ENCODE measurements around the gene NSD2.

Gene NSD2

DNA sequence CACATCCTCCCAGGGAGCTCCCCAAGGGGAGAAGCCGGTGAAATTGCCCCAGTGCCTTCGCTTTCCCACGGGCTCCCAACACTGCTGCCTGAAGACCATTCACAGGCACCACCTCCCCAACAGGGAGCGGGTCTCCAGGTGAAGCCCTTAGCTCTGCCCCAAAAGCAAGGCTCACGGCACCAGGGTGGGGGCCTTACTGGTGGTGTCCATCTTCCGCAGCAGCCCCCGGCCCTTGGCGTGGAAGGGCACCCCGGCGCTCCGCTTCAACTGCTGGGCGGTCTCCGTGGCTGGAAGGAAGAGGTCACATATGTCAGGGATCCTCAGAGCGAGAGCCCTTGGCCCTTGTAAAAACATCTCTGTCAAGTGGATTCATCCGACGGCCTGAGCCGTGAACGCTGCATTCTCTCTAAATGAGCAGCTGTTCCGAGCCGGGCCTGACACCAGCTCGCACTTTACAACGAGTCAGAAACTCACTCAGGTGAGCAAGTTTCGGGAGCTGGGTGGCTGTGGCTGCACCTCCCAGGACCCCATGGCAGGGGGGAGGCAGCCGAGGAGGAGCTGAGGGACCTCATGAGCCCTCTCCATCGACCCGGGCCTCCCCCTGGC is 116.6 kb downstream of the NSD2 start:
- TF ChIP-seq MYC (IDR thresholded peaks at IDR 0.05; ENCODE audit: low read depth, low read length) (no peak), POLR2A (IDR thresholded peaks at IDR 0.05; ENCODE audit: extremely low read depth, insufficient read length) (no peak)
- TF ChIP-seq, protein P1, sequence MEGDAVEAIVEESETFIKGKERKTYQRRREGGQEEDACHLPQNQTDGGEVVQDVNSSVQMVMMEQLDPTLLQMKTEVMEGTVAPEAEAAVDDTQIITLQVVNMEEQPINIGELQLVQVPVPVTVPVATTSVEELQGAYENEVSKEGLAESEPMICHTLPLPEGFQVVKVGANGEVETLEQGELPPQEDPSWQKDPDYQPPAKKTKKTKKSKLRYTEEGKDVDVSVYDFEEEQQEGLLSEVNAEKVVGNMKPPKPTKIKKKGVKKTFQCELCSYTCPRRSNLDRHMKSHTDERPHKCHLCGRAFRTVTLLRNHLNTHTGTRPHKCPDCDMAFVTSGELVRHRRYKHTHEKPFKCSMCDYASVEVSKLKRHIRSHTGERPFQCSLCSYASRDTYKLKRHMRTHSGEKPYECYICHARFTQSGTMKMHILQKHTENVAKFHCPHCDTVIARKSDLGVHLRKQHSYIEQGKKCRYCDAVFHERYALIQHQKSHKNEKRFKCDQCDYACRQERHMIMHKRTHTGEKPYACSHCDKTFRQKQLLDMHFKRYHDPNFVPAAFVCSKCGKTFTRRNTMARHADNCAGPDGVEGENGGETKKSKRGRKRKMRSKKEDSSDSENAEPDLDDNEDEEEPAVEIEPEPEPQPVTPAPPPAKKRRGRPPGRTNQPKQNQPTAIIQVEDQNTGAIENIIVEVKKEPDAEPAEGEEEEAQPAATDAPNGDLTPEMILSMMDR (IDR thresholded peaks at IDR 0.05; ENCODE audit: low read depth, low read length) = no peak
- TF ChIP-seq, protein P2, sequence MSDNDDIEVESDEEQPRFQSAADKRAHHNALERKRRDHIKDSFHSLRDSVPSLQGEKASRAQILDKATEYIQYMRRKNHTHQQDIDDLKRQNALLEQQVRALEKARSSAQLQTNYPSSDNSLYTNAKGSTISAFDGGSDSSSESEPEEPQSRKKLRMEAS (IDR thresholded peaks at IDR 0.05; ENCODE audit: low read depth, low read length) = no peak
- DNase-seq (ENCODE audit: low read depth) = no peak
- no peak overlapping the region for H3K4me3 ChIP-seq (ENCODE audit: low read depth, low read length)

DNA sequence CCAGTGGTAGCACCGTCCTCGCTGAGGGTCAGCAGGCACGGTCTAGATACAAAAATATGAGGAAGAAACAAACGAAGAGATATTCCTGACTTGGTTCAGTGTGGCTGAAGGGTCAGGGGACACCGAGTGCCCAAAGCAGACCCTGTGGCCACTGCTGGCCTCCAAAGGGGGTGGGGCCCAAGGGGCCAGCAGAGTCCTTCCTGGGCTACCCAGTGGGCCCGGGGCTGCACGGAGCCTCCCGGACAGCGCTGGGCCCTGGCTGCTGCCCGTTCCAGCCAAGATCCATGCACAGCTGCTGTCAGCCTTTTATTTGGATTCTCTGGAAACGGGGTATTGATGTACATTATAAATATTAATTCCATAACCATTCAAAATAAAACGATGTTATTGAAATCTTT is 117.1 kb downstream of the NSD2 start:
- no peak overlapping the region for H3K4me3 ChIP-seq (ENCODE audit: low read depth, low read length)

DNA sequence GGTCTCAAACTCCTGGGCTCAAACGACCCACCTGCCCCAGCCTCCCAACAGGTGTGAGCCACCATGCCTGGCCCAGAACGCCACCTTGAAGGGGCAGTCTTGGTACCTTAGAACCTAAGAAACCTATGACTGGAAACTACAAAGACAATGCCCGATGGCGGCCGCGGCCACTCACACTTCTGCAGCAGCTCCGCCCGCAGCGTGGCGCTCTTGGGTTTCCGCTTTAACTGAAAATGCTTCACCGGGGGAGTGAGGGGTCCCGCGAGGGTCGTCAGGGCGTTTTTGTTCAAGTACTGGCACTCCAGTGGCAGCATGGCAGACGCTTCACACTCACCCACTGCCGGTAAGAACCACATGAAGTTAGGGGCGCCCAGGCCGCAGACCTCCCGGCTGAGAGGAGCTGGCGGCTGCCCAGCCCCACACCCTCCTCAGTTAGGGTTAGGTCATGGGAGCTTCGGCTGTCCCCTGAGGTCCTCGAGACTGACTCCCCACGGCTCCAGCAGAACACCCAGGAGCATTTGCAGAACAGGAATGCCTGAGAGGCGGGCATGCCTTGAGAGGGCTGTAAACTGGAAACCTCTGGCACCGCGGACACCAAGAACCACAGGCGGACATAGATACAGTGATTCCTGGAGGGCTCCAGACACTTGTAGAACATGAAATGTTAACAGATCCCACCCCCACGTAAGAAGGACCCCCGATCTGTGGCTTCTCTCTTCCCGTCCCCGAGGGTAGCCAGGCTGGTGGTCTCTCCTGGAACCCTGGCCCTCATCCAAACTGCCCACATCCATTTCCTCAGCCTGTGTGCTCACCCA is 118.5 kb downstream of the NSD2 start:
- no peak for DNase-seq (ENCODE audit: low read depth)
- H3K4me3 ChIP-seq (ENCODE audit: low read depth, low read length) = no peak overlapping the region
- TF ChIP-seq, protein P1 (IDR thresholded peaks at IDR 0.05; ENCODE audit: low read depth, low read length) = no peak
- no peak for TF ChIP-seq MYC (IDR thresholded peaks at IDR 0.05; ENCODE audit: low read depth, low read length)
- TF ChIP-seq, protein P2 (IDR thresholded peaks at IDR 0.05; ENCODE audit: low read depth, low read length) = no peak

More for the DNA sequence above, 117.1 kb downstream of the NSD2 start:
- no peak for DNase-seq (ENCODE audit: low read depth)
- TF ChIP-seq POLR2A (IDR thresholded peaks at IDR 0.05; ENCODE audit: extremely low read depth, insufficient read length) (no peak), MYC (IDR thresholded peaks at IDR 0.05; ENCODE audit: low read depth, low read length) (no peak)
- TF ChIP-seq, protein P2 (IDR thresholded peaks at IDR 0.05; ENCODE audit: low read depth, low read length) = no peak
- TF ChIP-seq, protein P1 (IDR thresholded peaks at IDR 0.05; ENCODE audit: low read depth, low read length) = no peak

DNA sequence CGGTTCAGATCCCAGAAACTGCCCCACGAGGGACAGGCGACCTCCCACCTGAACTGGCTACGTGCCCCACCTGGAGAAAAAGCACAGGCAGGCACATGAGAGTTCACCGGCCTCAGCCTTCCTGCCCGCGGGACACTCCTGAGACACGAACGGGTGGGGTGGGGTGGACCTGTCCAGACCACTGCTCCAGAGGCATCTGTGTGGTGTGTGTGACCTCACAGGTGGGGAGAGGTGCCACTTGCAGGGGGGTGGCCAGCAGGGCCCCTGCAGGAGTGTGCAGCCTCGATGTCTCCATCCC is 119.1 kb downstream of the NSD2 start:
- DNase-seq (ENCODE audit: low read depth) = no peak
- H3K4me3 ChIP-seq (ENCODE audit: low read depth, low read length) = no peak overlapping the region
- TF ChIP-seq, protein P2 (IDR thresholded peaks at IDR 0.05; ENCODE audit: low read depth, low read length) = no peak
- no peak for TF ChIP-seq POLR2A (IDR thresholded peaks at IDR 0.05; ENCODE audit: extremely low read depth, insufficient read length)
- no peak for TF ChIP-seq MYC (IDR thresholded peaks at IDR 0.05; ENCODE audit: low read depth, low read length)
- TF ChIP-seq, protein P1 (IDR thresholded peaks at IDR 0.05; ENCODE audit: low read depth, low read length) = no peak

DNA sequence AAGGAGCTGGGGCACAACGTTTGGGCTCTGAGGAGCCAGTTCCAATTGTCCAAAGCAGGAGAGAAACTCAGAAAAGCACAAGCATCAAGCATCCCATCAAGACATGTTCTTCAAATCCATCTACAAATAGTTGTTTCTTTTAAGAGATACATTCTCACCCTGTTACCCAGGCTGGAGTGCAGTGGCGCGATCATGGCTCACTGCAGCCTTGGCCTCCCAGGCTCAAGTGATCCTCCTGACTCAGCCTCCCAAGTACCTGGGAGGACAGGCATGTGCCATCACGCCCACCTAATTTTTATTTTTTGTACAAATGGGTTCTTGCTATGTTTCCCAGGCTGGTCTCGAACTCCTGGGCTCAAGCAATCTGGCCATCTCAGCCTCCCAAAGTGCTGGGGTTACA is 119.5 kb downstream of the NSD2 start:
- TF ChIP-seq, protein P2 (IDR thresholded peaks at IDR 0.05; ENCODE audit: low read depth, low read length) = no peak
- TF ChIP-seq MYC (IDR thresholded peaks at IDR 0.05; ENCODE audit: low read depth, low read length) (no peak), POLR2A (IDR thresholded peaks at IDR 0.05; ENCODE audit: extremely low read depth, insufficient read length) (no peak)
- TF ChIP-seq, protein P1 (IDR thresholded peaks at IDR 0.05; ENCODE audit: low read depth, low read length) = no peak
- DNase-seq (ENCODE audit: low read depth) = no peak

More for the DNA sequence above, 119.5 kb downstream of the NSD2 start:
- no peak overlapping the region for H3K4me3 ChIP-seq (ENCODE audit: low read depth, low read length)
